ENCODE results near the gene SCAPER.

Gene SCAPER

DNA sequence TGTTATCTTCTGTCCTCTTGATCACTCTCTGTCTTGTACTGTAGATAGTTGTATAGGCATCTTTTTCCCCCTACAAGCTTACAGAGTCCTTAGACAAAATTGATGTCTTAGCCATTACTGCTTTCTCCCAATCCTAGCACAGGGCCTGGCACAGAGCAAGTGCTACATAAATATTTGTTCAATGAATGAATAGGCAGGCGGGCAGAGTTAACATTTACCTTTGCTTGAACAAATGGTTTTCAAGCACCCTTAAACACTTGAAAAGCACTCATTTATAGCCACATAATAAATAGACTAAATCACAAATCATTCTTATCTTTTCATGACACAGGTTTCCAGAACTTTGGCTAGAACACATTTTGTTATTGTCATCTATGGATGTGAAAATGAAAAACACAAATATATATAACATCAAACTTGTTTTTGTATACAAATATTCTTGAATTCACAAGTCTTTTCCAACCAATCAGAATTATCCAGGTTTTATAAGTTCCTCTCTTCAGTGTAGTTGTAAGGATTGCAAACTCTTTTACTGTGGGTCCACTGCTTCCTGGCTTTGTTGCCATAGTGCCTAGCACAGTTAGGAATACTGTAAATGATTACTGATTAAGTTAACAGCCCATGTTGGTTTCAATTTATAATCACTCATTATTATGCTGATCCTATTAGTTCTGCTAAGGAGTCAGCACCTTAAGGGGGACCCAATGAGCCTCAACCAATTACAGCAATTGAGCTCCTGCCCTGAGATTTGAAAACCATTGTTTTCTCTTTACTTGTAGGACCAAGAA, 506.6 kb downstream of the SCAPER start:
- H3K9me3 ChIP-seq (ENCODE audit: control insufficient read depth, low read length), result no peaks in the 10 kb centered on the region
- peaks cover 3% of the 10 kb centered on the region for H3K4me1 ChIP-seq (ENCODE audit: control insufficient read depth, insufficient read depth, low read length)
- H3K36me3 ChIP-seq (ENCODE audit: control insufficient read depth, insufficient read depth, low read length, severe bottlenecking), result no peaks in the 10 kb centered on the region
- H3K9ac ChIP-seq (ENCODE audit: low read length), result no peak overlapping the region
- no peak overlapping the region for H3K4me3 ChIP-seq (ENCODE audit: low read length)
- H3K27me3 ChIP-seq (replicated peaks; ENCODE audit: control insufficient read depth, insufficient read depth, low read length), result no peaks in the 10 kb centered on the region
- DNase-seq (ENCODE audit: low read depth), result no peak

- Histone ChIP-seq H3K27me3 (replicated peaks; ENCODE audit: control insufficient read depth, insufficient read depth, low read length) (no peaks in the 10 kb centered on the region), H3K4me3 (ENCODE audit: low read length) (no peak overlapping the region), H3K4me1 (ENCODE audit: control insufficient read depth, insufficient read depth, low read length) (no peaks in the 10 kb centered on the region), H3K9me3 (ENCODE audit: control insufficient read depth, low read length) (no peaks in the 10 kb centered on the region), H3K9ac (ENCODE audit: low read length) (no peak overlapping the region), H3K36me3 (ENCODE audit: control insufficient read depth, insufficient read depth, low read length, severe bottlenecking) (no peaks in the 10 kb centered on the region)
- no peak for DNase-seq (ENCODE audit: low read depth)
These were observed 511.5 kb downstream of the SCAPER start for GRCh38 chr15:76393614-76394013.

GRCh38 chr15:76391847-76392246, 513.3 kb downstream of the SCAPER start:
- Histone ChIP-seq H3K4me1 (ENCODE audit: control insufficient read depth, insufficient read depth, low read length) (no peaks in the 10 kb centered on the region), H3K27me3 (replicated peaks; ENCODE audit: control insufficient read depth, insufficient read depth, low read length) (no peaks in the 10 kb centered on the region), H3K9me3 (ENCODE audit: control insufficient read depth, low read length) (no peaks in the 10 kb centered on the region), H3K9ac (ENCODE audit: low read length) (no peak overlapping the region), H3K36me3 (ENCODE audit: control insufficient read depth, insufficient read depth, low read length, severe bottlenecking) (no peaks in the 10 kb centered on the region), H3K4me3 (ENCODE audit: low read length) (no peak overlapping the region)
- peak; percentile 13 for DNase-seq (ENCODE audit: low read depth)

DNA sequence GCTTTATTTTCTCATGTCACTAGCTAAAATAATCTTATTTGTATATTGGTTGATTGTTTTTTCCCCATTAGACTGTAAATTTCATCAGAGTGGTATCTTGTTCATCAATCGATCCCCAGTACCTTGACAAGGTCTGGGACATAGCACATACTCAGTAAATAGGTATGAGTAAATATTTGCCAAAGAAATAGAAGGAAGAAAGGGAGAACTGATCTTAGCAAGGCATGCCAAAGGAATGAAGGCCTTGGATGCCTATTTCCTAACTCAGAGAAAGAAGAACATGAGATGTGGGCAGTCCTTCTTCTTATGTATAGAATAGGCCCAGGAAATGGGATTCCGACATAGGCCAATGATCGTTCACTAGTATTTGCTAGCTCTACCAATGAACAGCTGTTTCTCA, 513.8 kb downstream of the SCAPER start:
- Histone ChIP-seq H3K27me3 (replicated peaks; ENCODE audit: control insufficient read depth, insufficient read depth, low read length) (no peaks in the 10 kb centered on the region), H3K4me1 (ENCODE audit: control insufficient read depth, insufficient read depth, low read length) (no peaks in the 10 kb centered on the region), H3K4me3 (ENCODE audit: low read length) (no peak overlapping the region), H3K9me3 (ENCODE audit: control insufficient read depth, low read length) (no peaks in the 10 kb centered on the region), H3K36me3 (ENCODE audit: control insufficient read depth, insufficient read depth, low read length, severe bottlenecking) (no peaks in the 10 kb centered on the region), H3K9ac (ENCODE audit: low read length) (no peak overlapping the region)
- DNase-seq (ENCODE audit: low read depth), result peak; percentile 9

GRCh38 chr15:76390571-76390970, 514.6 kb downstream of the SCAPER start:
- Histone ChIP-seq H3K4me1 (ENCODE audit: control insufficient read depth, insufficient read depth, low read length) (no peaks in the 10 kb centered on the region), H3K4me3 (ENCODE audit: low read length) (no peak overlapping the region), H3K36me3 (ENCODE audit: control insufficient read depth, insufficient read depth, low read length, severe bottlenecking) (no peaks in the 10 kb centered on the region), H3K27me3 (replicated peaks; ENCODE audit: control insufficient read depth, insufficient read depth, low read length) (no peaks in the 10 kb centered on the region), H3K9me3 (ENCODE audit: control insufficient read depth, low read length) (no peaks in the 10 kb centered on the region), H3K9ac (ENCODE audit: low read length) (no peak overlapping the region)
- no peak for DNase-seq (ENCODE audit: low read depth)

- DNase-seq (ENCODE audit: low read depth), result no peak
- Histone ChIP-seq H3K4me3 (ENCODE audit: low read length) (no peak overlapping the region), H3K27me3 (replicated peaks; ENCODE audit: control insufficient read depth, insufficient read depth, low read length) (no peaks in the 10 kb centered on the region), H3K36me3 (ENCODE audit: control insufficient read depth, insufficient read depth, low read length, severe bottlenecking) (no peaks in the 10 kb centered on the region), H3K4me1 (ENCODE audit: control insufficient read depth, insufficient read depth, low read length) (no peaks in the 10 kb centered on the region), H3K9me3 (ENCODE audit: control insufficient read depth, low read length) (no peaks in the 10 kb centered on the region), H3K9ac (ENCODE audit: low read length) (no peak overlapping the region)
These were observed 518.2 kb downstream of the SCAPER start for GRCh38 chr15:76386926-76387325.

- no peak overlapping the region for H3K9ac ChIP-seq (ENCODE audit: low read length)
- H3K27me3 ChIP-seq (replicated peaks; ENCODE audit: control insufficient read depth, insufficient read depth, low read length), result no peaks in the 10 kb centered on the region
- DNase-seq (ENCODE audit: low read depth), result no peak
- no peak overlapping the region for H3K4me3 ChIP-seq (ENCODE audit: low read length)
- no peaks in the 10 kb centered on the region for H3K9me3 ChIP-seq (ENCODE audit: control insufficient read depth, low read length)
- no peaks in the 10 kb centered on the region for H3K36me3 ChIP-seq (ENCODE audit: control insufficient read depth, insufficient read depth, low read length, severe bottlenecking)
- no peaks in the 10 kb centered on the region for H3K4me1 ChIP-seq (ENCODE audit: control insufficient read depth, insufficient read depth, low read length)
These were observed 519.0 kb downstream of the SCAPER start for GRCh38 chr15:76386178-76386577.

DNA sequence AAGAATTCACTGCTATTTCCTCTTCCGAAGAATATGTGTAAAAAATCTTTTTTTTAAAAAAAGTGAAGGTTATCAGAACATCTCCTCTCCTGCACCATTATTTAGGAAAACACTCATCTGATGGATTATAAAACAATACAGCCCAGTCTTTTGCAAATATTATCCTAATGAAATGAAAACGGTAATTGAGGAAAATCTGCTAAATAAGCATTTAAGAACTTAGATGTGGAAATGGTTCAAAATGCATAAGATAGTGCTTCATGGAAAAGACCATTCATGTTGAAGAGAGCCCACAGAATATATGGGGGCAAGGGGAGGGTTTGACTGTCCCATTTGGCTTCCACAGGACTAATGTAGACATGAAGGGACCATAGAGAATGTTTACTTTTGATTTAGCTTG, 520.7 kb downstream of the SCAPER start:
- no peak for DNase-seq (ENCODE audit: low read depth)
- Histone ChIP-seq H3K9me3 (ENCODE audit: control insufficient read depth, low read length) (no peaks in the 10 kb centered on the region), H3K9ac (ENCODE audit: low read length) (no peak overlapping the region), H3K27me3 (replicated peaks; ENCODE audit: control insufficient read depth, insufficient read depth, low read length) (no peaks in the 10 kb centered on the region), H3K4me3 (ENCODE audit: low read length) (no peak overlapping the region), H3K36me3 (ENCODE audit: control insufficient read depth, insufficient read depth, low read length, severe bottlenecking) (no peaks in the 10 kb centered on the region), H3K4me1 (ENCODE audit: control insufficient read depth, insufficient read depth, low read length) (no peaks in the 10 kb centered on the region)

GRCh38 chr15:76382987-76383728, 522.0 kb downstream of the SCAPER start:
- no peak for DNase-seq (ENCODE audit: low read depth)
- H3K4me3 ChIP-seq (ENCODE audit: low read length), result no peak overlapping the region

DNA sequence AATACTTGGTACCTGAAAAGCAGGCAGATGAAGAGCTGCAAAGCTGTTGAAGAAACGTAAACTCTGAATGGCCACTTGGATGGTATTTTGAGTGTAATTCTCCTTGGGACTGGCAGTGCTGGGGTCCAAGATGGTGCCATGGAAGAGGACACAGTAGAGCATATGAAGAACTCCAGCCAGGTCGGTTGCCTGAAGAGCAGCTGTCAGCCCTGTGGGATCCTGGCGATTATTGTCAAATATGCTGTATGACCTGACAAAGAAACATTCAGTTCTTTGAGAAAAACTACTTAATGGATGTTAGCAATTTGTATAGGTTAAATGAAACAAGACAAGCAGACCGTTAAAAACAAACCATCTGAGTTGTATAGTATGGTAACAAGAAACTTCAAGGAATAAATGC, 523.8 kb downstream of the SCAPER start:
- H3K27me3 ChIP-seq (replicated peaks; ENCODE audit: control insufficient read depth, insufficient read depth, low read length), result no peaks in the 10 kb centered on the region
- H3K9me3 ChIP-seq (ENCODE audit: control insufficient read depth, low read length), result no peaks in the 10 kb centered on the region
- H3K36me3 ChIP-seq (ENCODE audit: control insufficient read depth, insufficient read depth, low read length, severe bottlenecking), result no peaks in the 10 kb centered on the region
- H3K9ac ChIP-seq (ENCODE audit: low read length), result no peak overlapping the region
- H3K4me1 ChIP-seq (ENCODE audit: control insufficient read depth, insufficient read depth, low read length), result no peaks in the 10 kb centered on the region
- no peak for DNase-seq (ENCODE audit: low read depth)
- no peak overlapping the region for H3K4me3 ChIP-seq (ENCODE audit: low read length)

More at GRCh38 chr15:76382987-76383728, 522.0 kb downstream of the SCAPER start:
- H3K9me3 ChIP-seq (ENCODE audit: control insufficient read depth, low read length), result no peaks in the 10 kb centered on the region
- no peaks in the 10 kb centered on the region for H3K4me1 ChIP-seq (ENCODE audit: control insufficient read depth, insufficient read depth, low read length)
- no peaks in the 10 kb centered on the region for H3K36me3 ChIP-seq (ENCODE audit: control insufficient read depth, insufficient read depth, low read length, severe bottlenecking)
- H3K9ac ChIP-seq (ENCODE audit: low read length), result no peak overlapping the region
- no peaks in the 10 kb centered on the region for H3K27me3 ChIP-seq (replicated peaks; ENCODE audit: control insufficient read depth, insufficient read depth, low read length)

- Histone ChIP-seq H3K27me3 (replicated peaks; ENCODE audit: control insufficient read depth, insufficient read depth, low read length) (no peaks in the 10 kb centered on the region), H3K36me3 (ENCODE audit: control insufficient read depth, insufficient read depth, low read length, severe bottlenecking) (no peaks in the 10 kb centered on the region), H3K9me3 (ENCODE audit: control insufficient read depth, low read length) (no peaks in the 10 kb centered on the region), H3K4me3 (ENCODE audit: low read length) (no peak overlapping the region), H3K4me1 (ENCODE audit: control insufficient read depth, insufficient read depth, low read length) (no peaks in the 10 kb centered on the region), H3K9ac (ENCODE audit: low read length) (no peak overlapping the region)
- DNase-seq (ENCODE audit: low read depth), result no peak
These were observed 524.9 kb downstream of the SCAPER start for GRCh38 chr15:76380249-76380648.
